Effector CD4-positive, alpha-beta T cell (primary cell): ENCODE data around the gene CLDN5.

Experiments used
- DNase-seq: peaks from one replicate; pipeline ENCODE4 v3.0.0-alpha.2; 2020

The CLDN5 gene

GRCh38 chr22:19520566-19521305 lies 3.5 kb downstream of the CLDN5 start:
- no peak for DNase-seq

- DNase-seq: no peak
Observed at GRCh38 chr22:19520007-19520406, 4.2 kb downstream of the CLDN5 start.

GRCh38 chr22:19519041-19519926 lies 4.9 kb downstream of the CLDN5 start:
- no peak for DNase-seq

- DNase-seq: no peak
Observed at GRCh38 chr22:19518635-19519034, 5.6 kb downstream of the CLDN5 start.

- DNase-seq: no peak
Observed at GRCh38 chr22:19517919-19518611, 6.1 kb downstream of the CLDN5 start.

GRCh38 chr22:19517171-19517500 lies 7.1 kb downstream of the CLDN5 start:
- DNase-seq: no peak

- no peak for DNase-seq
Observed at GRCh38 chr22:19516378-19517170, 7.6 kb downstream of the CLDN5 start.

- no peak for DNase-seq
Observed at GRCh38 chr22:19515654-19516377, 8.4 kb downstream of the CLDN5 start.

- DNase-seq: no peak
Observed at GRCh38 chr22:19514831-19515565, 9.2 kb downstream of the CLDN5 start.

- no peak for DNase-seq
Observed at GRCh38 chr22:19513823-19514222, 10.4 kb downstream of the CLDN5 start.

- DNase-seq: no peak
Observed at GRCh38 chr22:19510919-19511341, 13.3 kb downstream of the CLDN5 start.

- no peak for DNase-seq
Observed at GRCh38 chr22:19509923-19510322, 14.3 kb downstream of the CLDN5 start.

GRCh38 chr22:19509191-19509590 lies 15.0 kb downstream of the CLDN5 start:
- DNase-seq: no peak

- DNase-seq: no peak
Observed at GRCh38 chr22:19508024-19508776, 16.0 kb downstream of the CLDN5 start.

GRCh38 chr22:19507534-19507861 lies 16.7 kb downstream of the CLDN5 start:
- no peak for DNase-seq

GRCh38 chr22:19506212-19506611 lies 18.0 kb downstream of the CLDN5 start:
- no peak for DNase-seq

GRCh38 chr22:19505735-19506126 lies 18.5 kb downstream of the CLDN5 start:
- no peak for DNase-seq

GRCh38 chr22:19504900-19505734 lies 19.1 kb downstream of the CLDN5 start:
- DNase-seq: no peak

- DNase-seq: no peak
Observed at GRCh38 chr22:19503869-19504268, 20.3 kb downstream of the CLDN5 start.

- DNase-seq: no peak
Observed at GRCh38 chr22:19503367-19503766, 20.8 kb downstream of the CLDN5 start.
